Measurements from ENCODE around the gene DPYSL5. TPM values are rescaled to one million over a fixed set of nuclear protein-coding genes. Genes with fewer than 3 reads are reported as not detected.

The DPYSL5 gene
- total and polyA plus RNA-seq, 2 donors (not counting 3 experiments of a cell fraction or from before 2014, with no cell fraction given), result not detected

DNA sequence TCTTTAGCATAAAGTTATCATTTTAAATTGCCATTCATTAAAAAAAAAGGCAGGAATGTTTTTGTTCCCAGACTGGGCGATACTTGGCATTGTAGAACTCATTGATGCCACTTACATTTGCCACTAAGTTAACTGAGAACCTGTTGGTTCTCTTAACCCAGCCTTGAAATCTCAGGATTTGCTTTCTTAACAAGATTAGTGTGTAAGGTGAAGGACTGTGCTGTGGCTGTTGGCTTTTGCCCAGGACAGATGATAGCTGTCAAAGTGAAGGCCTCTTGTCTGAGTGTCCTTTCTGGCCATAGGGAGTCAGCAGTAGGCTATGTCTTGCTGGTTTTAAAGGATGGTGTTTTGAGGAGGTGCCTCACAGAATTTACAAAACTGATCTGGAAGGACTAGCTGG is 2.6 kb downstream of the DPYSL5 start:
- Histone ChIP-seq H3K9me3 (replicated peaks; ENCODE audit: control insufficient read depth, insufficient read depth, low read length) (no peaks in the 10 kb centered on the region), H3K9me1 (replicated peaks; ENCODE audit: control insufficient read depth, extremely low read depth, insufficient read depth, low read length) (no peaks in the 10 kb centered on the region), H4K20me1 (replicated peaks; ENCODE audit: control insufficient read depth, extremely low read depth, insufficient read depth, low read length) (no peaks in the 10 kb centered on the region), H3K9ac (replicated peaks; ENCODE audit: extremely low read depth, insufficient read depth, low read length) (no peak overlapping the region), H3K79me2 (ENCODE audit: control insufficient read depth, insufficient read depth, low read length) (no peaks in the 10 kb centered on the region), H3K4me3 (replicated peaks in 1 of 3; ENCODE audit: insufficient read depth in 1 of 3, low read depth in 1 of 3, low read length in 3 of 3) (no peak overlapping the region), H3K4me1 (ENCODE audit: control insufficient read depth, extremely low read depth, insufficient read depth, low read length) (peaks cover 4% of the 10 kb centered on the region), H3K27ac (ENCODE audit: insufficient read depth, low read depth, low read length) (no peak overlapping the region), H2AFZ (ENCODE audit: low read depth, low read length) (no peak overlapping the region), H3K36me3 (ENCODE audit: control insufficient read depth in 2 of 2, extremely low read depth in 1 of 2, insufficient read depth in 2 of 2, low read length in 2 of 2) (no peaks in the 10 kb centered on the region), H3K4me2 (ENCODE audit: insufficient read depth, low read length) (no peak overlapping the region), H3K27me3 (ENCODE audit: control insufficient read depth in 2 of 2, insufficient read depth in 2 of 2, low read length in 2 of 2) (peaks cover 63 to 79% of the 10 kb centered on the region in 2 experiments)
- dilution Hi-C loops (cut with MboI; ENCODE audit: extremely low pct_ligation_motif_present, low sequenced_read_pairs) (no loop called here), intact Hi-C loops (cut with micrococcal nuclease) (no loop called here)
- DNase-seq (ENCODE audit: low read depth, low spot score), result no peak
- no peak for TF ChIP-seq FOS (IDR thresholded peaks at IDR 0.05; ENCODE audit: borderline replicate concordance, insufficient read depth, low read length)
- TF ChIP-seq POLR2A (IDR thresholded peaks at IDR 0.05; ENCODE audit: low read depth, low read length), result no peak
- no peak for TF ChIP-seq GATA2 (IDR thresholded peaks at IDR 0.05; ENCODE audit: insufficient read depth, insufficient read length, low read depth, low read length)
- no peak for TF ChIP-seq MYC (IDR thresholded peaks at IDR 0.05; ENCODE audit: low read depth, low read length)
- no peak for TF ChIP-seq EZH2 (IDR thresholded peaks at IDR 0.05; ENCODE audit: borderline replicate concordance, low read depth, low read length, severe bottlenecking)
- no peak for TF ChIP-seq JUN (IDR thresholded peaks at IDR 0.05; ENCODE audit: borderline replicate concordance, insufficient read depth, insufficient read length, low read depth)
- no peak for TF ChIP-seq POLR2AphosphoS5 (IDR thresholded peaks at IDR 0.05; ENCODE audit: insufficient read depth, low read depth, low read length)
- TF ChIP-seq MAX (IDR thresholded peaks at IDR 0.05; ENCODE audit: insufficient read depth, insufficient read length), result no peak
- TF ChIP-seq, protein P1, sequence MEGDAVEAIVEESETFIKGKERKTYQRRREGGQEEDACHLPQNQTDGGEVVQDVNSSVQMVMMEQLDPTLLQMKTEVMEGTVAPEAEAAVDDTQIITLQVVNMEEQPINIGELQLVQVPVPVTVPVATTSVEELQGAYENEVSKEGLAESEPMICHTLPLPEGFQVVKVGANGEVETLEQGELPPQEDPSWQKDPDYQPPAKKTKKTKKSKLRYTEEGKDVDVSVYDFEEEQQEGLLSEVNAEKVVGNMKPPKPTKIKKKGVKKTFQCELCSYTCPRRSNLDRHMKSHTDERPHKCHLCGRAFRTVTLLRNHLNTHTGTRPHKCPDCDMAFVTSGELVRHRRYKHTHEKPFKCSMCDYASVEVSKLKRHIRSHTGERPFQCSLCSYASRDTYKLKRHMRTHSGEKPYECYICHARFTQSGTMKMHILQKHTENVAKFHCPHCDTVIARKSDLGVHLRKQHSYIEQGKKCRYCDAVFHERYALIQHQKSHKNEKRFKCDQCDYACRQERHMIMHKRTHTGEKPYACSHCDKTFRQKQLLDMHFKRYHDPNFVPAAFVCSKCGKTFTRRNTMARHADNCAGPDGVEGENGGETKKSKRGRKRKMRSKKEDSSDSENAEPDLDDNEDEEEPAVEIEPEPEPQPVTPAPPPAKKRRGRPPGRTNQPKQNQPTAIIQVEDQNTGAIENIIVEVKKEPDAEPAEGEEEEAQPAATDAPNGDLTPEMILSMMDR (IDR thresholded peaks at IDR 0.05; ENCODE audit: extremely low read depth in 1 of 2, insufficient read depth in 1 of 2, low read depth in 1 of 2, low read length in 2 of 2), result no peak
- no TSS peak for BruUV-seq (replicated peaks)
- ChIA-PET POLR2A (no interaction called here), CTCF (interaction anchor here (1.7 to 2.8 kb wide), 3 partner anchors 92 to 341 kb away, joined by 3 to 15 read pairs (median 4); no protein-coding TSS in a partner anchor)
- FAIRE-seq, result no peak
